SH-SY5Y (cell line): ENCODE data around the gene ATF3.

Source experiments
- GATA2 ChIP-seq: IDR thresholded peaks from 2 replicates; pipeline ENCODE4 v1.6.1; 2011; ENCODE audit warnings: mild to moderate bottlenecking, low read depth, low read length
- GATA3 ChIP-seq: IDR thresholded peaks from 2 replicates; pipeline ENCODE4 v1.6.1; 2011; ENCODE audit warnings: low read depth, mild to moderate bottlenecking, low read length, moderate library complexity

GRCh38 chr1:212637902-212638301, 29.3 kb downstream of the ATF3 start:
- TF ChIP-seq GATA3 (no peak), GATA2 (no peak)
